Measurements from ENCODE around the gene SF3B3.
A peak's percentile ranks its signal among the peaks of the same experiment; 100 is the strongest.

Gene SF3B3

DNA sequence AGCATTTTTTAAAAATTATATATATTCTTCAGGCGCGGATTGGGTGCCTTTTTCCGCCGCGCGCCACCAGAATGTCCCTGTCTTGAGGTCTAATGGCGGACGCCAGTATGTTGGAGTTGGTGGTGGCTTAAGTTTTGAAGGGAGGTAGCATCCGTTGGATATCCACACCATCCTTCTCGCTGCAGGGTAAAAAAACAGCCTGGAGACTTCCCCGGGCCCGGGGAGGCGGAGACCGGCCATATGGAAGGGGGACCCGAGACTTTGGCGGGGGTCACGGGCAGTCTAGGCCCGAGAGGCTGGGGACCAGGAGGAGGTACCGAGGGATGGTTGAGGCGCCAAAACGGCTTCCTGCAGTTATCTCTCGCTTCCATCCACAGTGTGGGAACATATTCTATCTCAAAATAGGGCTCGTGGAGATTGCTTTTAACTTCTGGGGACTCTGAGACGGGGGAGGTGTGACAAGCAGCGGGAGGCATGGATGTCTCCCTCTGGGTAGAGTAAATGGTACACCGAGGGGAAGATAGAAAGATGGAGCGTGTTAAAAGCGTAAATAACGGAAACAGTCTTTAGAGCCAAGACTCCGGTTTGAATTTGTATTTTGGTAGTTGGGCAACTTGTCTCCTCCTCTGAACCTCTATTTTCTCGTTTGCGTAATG lies at the start of gene SF3B3:
Gene SF3B3, plus strand, starts transcription at position 74 of the 656 bp plus-strand sequence. CDS start 2,841 bp downstream, outside the sequence.
- H3K4me3 ChIP-seq (ENCODE audit: control insufficient read depth, low read depth, low read length): peak within 1 kb of the TSS; percentile 68
- no peak for DNase-seq (ENCODE audit: low read depth)
- no peak for TF ChIP-seq CTCF (IDR thresholded peaks at IDR 0.05; ENCODE audit: control insufficient read depth, insufficient read depth, low read depth, low read length, missing control alignments)

GRCh38 chr16:70474320-70475053 lies 49.1 kb upstream of the SF3B3 start:
- no peak overlapping the region for H3K4me3 ChIP-seq (ENCODE audit: control insufficient read depth, low read depth, low read length)
- no peak for DNase-seq (ENCODE audit: low read depth)
- TF ChIP-seq CTCF (IDR thresholded peaks at IDR 0.05; ENCODE audit: control insufficient read depth, insufficient read depth, low read depth, low read length, missing control alignments): no peak

DNA sequence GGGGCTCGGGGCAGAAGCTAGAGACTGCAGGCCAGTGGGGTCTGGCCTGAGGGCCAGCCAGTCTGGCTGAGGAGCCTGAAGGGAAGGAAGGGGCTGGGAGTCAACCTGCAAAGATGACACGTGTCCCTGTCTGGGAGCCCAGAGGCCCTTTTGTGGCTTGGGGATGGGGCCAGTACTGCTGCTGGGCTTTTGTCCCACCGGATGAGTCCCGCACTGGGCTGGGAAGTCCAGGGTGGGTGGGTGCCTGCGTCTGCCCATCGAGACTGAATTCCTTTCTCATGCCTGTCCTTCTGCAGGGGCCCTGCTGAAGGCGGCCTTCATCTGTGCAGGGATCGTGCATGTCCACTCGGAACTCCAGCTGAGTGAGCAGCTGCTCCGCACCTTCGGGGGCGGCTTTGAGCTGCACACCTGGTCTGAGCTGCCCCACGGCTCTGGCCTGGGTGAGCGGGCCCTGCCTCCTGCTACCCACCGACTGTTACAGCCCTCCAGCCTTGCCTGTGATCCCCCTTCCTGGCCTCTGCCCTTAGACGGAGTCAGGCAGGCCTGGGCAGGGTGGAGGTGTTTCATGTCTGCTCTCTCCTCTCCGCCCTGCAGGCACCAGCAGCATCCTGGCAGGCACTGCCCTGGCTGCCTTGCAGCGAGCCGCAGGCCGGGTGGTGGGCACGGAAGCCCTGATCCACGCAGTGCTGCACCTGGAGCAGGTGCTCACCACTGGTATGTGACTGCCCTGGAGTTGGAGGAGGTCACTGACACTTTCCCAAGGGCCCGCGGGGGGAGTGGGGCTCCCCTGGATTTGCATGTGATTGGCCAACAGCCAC lies 48.4 kb upstream of the SF3B3 start:
- H3K4me3 ChIP-seq (ENCODE audit: control insufficient read depth, low read depth, low read length): no peak overlapping the region
- TF ChIP-seq CTCF (IDR thresholded peaks at IDR 0.05; ENCODE audit: control insufficient read depth, insufficient read depth, low read depth, low read length, missing control alignments): no peak
- DNase-seq (ENCODE audit: low read depth): no peak

- no peak for TF ChIP-seq CTCF (IDR thresholded peaks at IDR 0.05; ENCODE audit: control insufficient read depth, insufficient read depth, low read depth, low read length, missing control alignments)
- H3K4me3 ChIP-seq (ENCODE audit: control insufficient read depth, low read depth, low read length): no peak overlapping the region
- DNase-seq (ENCODE audit: low read depth): peak; percentile 23
Measured at GRCh38 chr16:70476272-70477020, 47.2 kb upstream of the SF3B3 start.

DNA sequence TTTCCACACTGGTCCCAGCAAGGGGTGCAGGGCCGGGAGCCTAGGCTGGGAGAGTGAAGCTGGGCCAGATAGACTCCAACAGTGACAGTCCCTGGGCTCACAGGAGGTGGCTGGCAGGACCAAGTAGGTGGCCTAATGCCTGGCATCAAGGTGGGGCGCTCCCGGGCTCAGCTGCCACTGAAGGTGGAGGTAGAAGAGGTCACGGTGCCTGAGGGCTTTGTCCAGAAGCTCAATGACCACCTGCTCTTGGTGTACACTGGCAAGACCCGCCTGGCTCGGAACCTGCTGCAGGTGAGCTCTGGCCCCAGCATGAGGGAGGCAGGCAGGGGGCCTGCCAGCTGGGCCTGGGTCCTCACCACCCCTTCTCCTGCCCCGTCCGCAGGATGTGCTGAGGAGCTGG lies 45.4 kb upstream of the SF3B3 start:
- no peak for DNase-seq (ENCODE audit: low read depth)
- no peak overlapping the region for H3K4me3 ChIP-seq (ENCODE audit: control insufficient read depth, low read depth, low read length)
- TF ChIP-seq CTCF (IDR thresholded peaks at IDR 0.05; ENCODE audit: control insufficient read depth, insufficient read depth, low read depth, low read length, missing control alignments): no peak

- H3K4me3 ChIP-seq (ENCODE audit: control insufficient read depth, low read depth, low read length): no peak overlapping the region
- TF ChIP-seq CTCF (IDR thresholded peaks at IDR 0.05; ENCODE audit: control insufficient read depth, insufficient read depth, low read depth, low read length, missing control alignments): no peak
- DNase-seq (ENCODE audit: low read depth): no peak
Measured at GRCh38 chr16:70478912-70479341, 44.7 kb upstream of the SF3B3 start.
